WTC11 (cell line): ENCODE results near the gene IL21R. TPM values are rescaled to one million over a fixed set of nuclear protein-coding genes. Genes with fewer than 3 reads are reported as not detected.

Source experiments
- ATAC-seq: fragments of 200-7000 bp; cut with Tn5 transposase; 2 replicates; pipeline ENCODE4 v1.10.0; 2021; ENCODE audit warnings: mild to moderate bottlenecking, moderate library complexity
- CTCF ChIA-PET: fragments of 300-600 bp; sonication (Branson Sonifier 250); formaldehyde crosslinking; loops from one replicate; lab custom pipeline; 2021; ENCODE audit warnings: antibody characterized with exemption; lab: Charles Lee
- POLR2A ChIA-PET: fragments of 350-600 bp; sonication (Branson Sonifier 250); formaldehyde crosslinking; loops from one replicate; lab custom pipeline; 2021; ENCODE audit warnings: antibody characterized with exemption; lab: Charles Lee
- DNase-seq: peaks from one replicate; pipeline ENCODE4 v3.0.0; 2021; ENCODE audit warnings: low spot score
- H3K27ac Mint-ChIP-seq: 2 replicates; pipeline ENCODE4 v1.8.0; 2021; ENCODE audit warnings: mixed read lengths
- H3K27me3 Mint-ChIP-seq: 2 replicates; pipeline ENCODE4 v1.8.0; 2021; ENCODE audit warnings: low read depth, mild to moderate bottlenecking, moderate library complexity, mixed read lengths
- H3K36me3 Mint-ChIP-seq: 2 replicates; pipeline ENCODE4 v1.8.0; 2021; ENCODE audit warnings: mixed read lengths
- H3K4me1 Mint-ChIP-seq: 2 replicates; pipeline ENCODE4 v1.8.0; 2022; ENCODE audit warnings: mixed read lengths
- H3K4me3 Mint-ChIP-seq: 2 replicates; pipeline ENCODE4 v1.8.0; 2021; ENCODE audit warnings: mild to moderate bottlenecking, moderate library complexity, mixed read lengths
- H3K9me3 Mint-ChIP-seq: 2 replicates; pipeline ENCODE4 v1.8.0; 2021; ENCODE audit warnings: mixed read lengths
- GTF2I ChIP-seq: fragments of 250-450 bp; sonication (Bioruptor Pico); conservative IDR thresholded peaks from 2 replicates; pipeline ENCODE4 v1.4.0; 2021; ENCODE audit warnings: mild to moderate bottlenecking
- MXD4 ChIP-seq: fragments of 250-450 bp; sonication (Bioruptor Pico); IDR thresholded peaks from 2 replicates; pipeline ENCODE4 v1.8.0; 2021; ENCODE audit warnings: mild to moderate bottlenecking, moderate library complexity, borderline replicate concordance
- NFE2L1 ChIP-seq: sonication (generic); formaldehyde crosslinking; IDR thresholded peaks from 2 replicates; pipeline ENCODE4 v1.8.1; 2023; ENCODE audit warnings: missing genetic modification reagents
- SMAD3 ChIP-seq: sonication (generic); formaldehyde crosslinking; IDR thresholded peaks from 2 replicates; pipeline ENCODE4 v1.8.0; 2022; ENCODE audit warnings: missing genetic modification reagents, mild to moderate bottlenecking, borderline replicate concordance
- TCF7 ChIP-seq: sonication (generic); formaldehyde crosslinking; IDR thresholded peaks from 2 replicates; pipeline ENCODE4 v1.8.0; 2022; ENCODE audit warnings: mild to moderate bottlenecking, low read depth, missing genetic modification reagents, moderate library complexity
- TEAD4 ChIP-seq: sonication (generic); formaldehyde crosslinking; IDR thresholded peaks from 2 replicates; pipeline ENCODE4 v1.8.0; 2022; ENCODE audit warnings: mild to moderate bottlenecking, missing genetic modification reagents
- TP53 ChIP-seq: sonication (generic); formaldehyde crosslinking; IDR thresholded peaks from 2 replicates; pipeline ENCODE4 v1.8.1; 2023; ENCODE audit warnings: mild to moderate bottlenecking, missing genetic modification reagents
- ZBTB21 ChIP-seq: sonication (generic); formaldehyde crosslinking; IDR thresholded peaks from 2 replicates; pipeline ENCODE4 v1.8.1; 2023; ENCODE audit warnings: mild to moderate bottlenecking, missing genetic modification reagents, borderline replicate concordance
- ZNF138 ChIP-seq: sonication (generic); formaldehyde crosslinking; conservative IDR thresholded peaks from 2 replicates; pipeline ENCODE4 v1.8.1; 2022; ENCODE audit warnings: mild to moderate bottlenecking, moderate library complexity, missing genetic modification reagents
- ZNF317 ChIP-seq: sonication (generic); formaldehyde crosslinking; IDR thresholded peaks from 2 replicates; pipeline ENCODE4 v1.8.1; 2023; ENCODE audit warnings: low read depth, mild to moderate bottlenecking, moderate library complexity, missing genetic modification reagents, borderline replicate concordance
- total RNA-seq: library from RNA; stranded (reverse); gene quantifications from 3 replicates; pipeline ENCODE4 v1.2.3, GENCODE V29; 2021
- TF ChIP-seq, protein P1 (sequence below): sonication (generic); formaldehyde crosslinking; IDR thresholded peaks from 2 replicates; pipeline ENCODE4 v1.8.1; 2022; ENCODE audit warnings: low read depth, missing genetic modification reagents, borderline replicate concordance
- TF ChIP-seq, protein P2 (sequence below): sonication (generic); formaldehyde crosslinking; IDR thresholded peaks from 2 replicates; pipeline ENCODE4 v1.8.1; 2022; ENCODE audit warnings: mild to moderate bottlenecking, missing genetic modification reagents, moderate library complexity, borderline replicate concordance
- TF ChIP-seq, protein P3 (sequence below): sonication (generic); formaldehyde crosslinking; IDR thresholded peaks from 2 replicates; pipeline ENCODE4 v1.8.1; 2023; ENCODE audit warnings: mild to moderate bottlenecking, moderate library complexity, missing genetic modification reagents
- TF ChIP-seq, protein P4 (sequence below): sonication (generic); formaldehyde crosslinking; IDR thresholded peaks from 2 replicates; pipeline ENCODE4 v1.8.1; 2023; ENCODE audit warnings: mild to moderate bottlenecking, missing genetic modification reagents, moderate library complexity
- TF ChIP-seq, protein P5 (sequence below): sonication (generic); formaldehyde crosslinking; IDR thresholded peaks from 2 replicates; pipeline ENCODE4 v1.8.0; 2022; ENCODE audit warnings: missing genetic modification reagents
- TF ChIP-seq, protein P6 (sequence below): sonication (generic); formaldehyde crosslinking; IDR thresholded peaks from 2 replicates; pipeline ENCODE4 v1.8.0; 2022; ENCODE audit warnings: mild to moderate bottlenecking, missing genetic modification reagents
- TF ChIP-seq, protein P7 (sequence below): sonication (generic); formaldehyde crosslinking; IDR thresholded peaks from 2 replicates; pipeline ENCODE4 v1.8.0; 2023; ENCODE audit warnings: mild to moderate bottlenecking, missing genetic modification reagents

The IL21R gene
- total RNA-seq, 1 experiment from 2014 or later = 0.70 TPM

DNA sequence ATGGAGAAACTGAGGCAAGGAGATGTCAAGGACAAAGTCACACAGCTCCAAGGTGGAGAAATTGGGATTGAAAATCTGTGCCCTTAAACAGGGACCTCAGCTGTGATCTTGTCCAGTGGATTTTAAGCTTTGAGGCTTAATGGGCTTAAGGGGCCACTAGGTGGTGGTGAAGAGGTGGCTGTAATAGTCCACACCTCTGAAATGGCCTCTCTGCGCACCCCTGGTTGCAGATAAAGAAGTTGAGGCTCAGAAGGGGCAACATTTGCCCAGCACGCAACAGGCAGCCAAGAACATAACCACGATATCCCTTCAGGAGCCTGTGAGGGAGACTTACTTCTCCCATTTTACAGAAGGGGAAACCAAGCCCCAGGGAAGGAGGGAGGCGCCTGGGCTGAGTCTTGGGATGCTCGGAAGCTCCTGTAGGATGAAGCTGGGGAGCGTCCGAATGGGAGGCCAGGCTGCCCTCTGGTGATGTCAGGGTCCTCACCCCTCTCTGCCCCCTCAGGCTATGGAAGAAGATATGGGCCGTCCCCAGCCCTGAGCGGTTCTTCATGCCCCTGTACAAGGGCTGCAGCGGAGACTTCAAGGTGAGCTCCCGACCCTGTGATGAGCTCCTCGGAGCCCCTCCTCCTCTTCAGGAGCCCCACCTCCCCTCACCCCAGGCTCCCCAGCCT, 43.7 kb downstream of the IL21R start:
- H3K27me3 Mint-ChIP-seq = no peaks in the 10 kb centered on the region; the same call in 1 of the 2 replicates
- no peak overlapping the region for H3K4me3 Mint-ChIP-seq
- no peaks in the 10 kb centered on the region for H3K4me1 Mint-ChIP-seq
- no peak for ATAC-seq
- POLR2A ChIA-PET = no interaction called here
- H3K27ac Mint-ChIP-seq = no peak overlapping the region
- H3K36me3 Mint-ChIP-seq = peaks cover 12% of the 10 kb centered on the region
- CTCF ChIA-PET = interaction anchor here (0.5 to 1.8 kb wide), 4 partner anchors 10 to 335 kb away, joined by 3 to 5 read pairs (median 3); no protein-coding TSS in a partner anchor
- TF ChIP-seq, protein P1, sequence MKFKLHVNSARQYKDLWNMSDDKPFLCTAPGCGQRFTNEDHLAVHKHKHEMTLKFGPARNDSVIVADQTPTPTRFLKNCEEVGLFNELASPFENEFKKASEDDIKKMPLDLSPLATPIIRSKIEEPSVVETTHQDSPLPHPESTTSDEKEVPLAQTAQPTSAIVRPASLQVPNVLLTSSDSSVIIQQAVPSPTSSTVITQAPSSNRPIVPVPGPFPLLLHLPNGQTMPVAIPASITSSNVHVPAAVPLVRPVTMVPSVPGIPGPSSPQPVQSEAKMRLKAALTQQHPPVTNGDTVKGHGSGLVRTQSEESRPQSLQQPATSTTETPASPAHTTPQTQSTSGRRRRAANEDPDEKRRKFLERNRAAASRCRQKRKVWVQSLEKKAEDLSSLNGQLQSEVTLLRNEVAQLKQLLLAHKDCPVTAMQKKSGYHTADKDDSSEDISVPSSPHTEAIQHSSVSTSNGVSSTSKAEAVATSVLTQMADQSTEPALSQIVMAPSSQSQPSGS = no peak
- TF ChIP-seq TCF7 (CRISPR knock-in tag) = no peak
- no peak for TF ChIP-seq SMAD3 (CRISPR knock-in tag)
- TF ChIP-seq, protein P2, sequence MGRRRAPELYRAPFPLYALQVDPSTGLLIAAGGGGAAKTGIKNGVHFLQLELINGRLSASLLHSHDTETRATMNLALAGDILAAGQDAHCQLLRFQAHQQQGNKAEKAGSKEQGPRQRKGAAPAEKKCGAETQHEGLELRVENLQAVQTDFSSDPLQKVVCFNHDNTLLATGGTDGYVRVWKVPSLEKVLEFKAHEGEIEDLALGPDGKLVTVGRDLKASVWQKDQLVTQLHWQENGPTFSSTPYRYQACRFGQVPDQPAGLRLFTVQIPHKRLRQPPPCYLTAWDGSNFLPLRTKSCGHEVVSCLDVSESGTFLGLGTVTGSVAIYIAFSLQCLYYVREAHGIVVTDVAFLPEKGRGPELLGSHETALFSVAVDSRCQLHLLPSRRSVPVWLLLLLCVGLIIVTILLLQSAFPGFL (CRISPR knock-in tag) = no peak
- TF ChIP-seq GTF2I (CRISPR knock-in tag) = no peak
- TF ChIP-seq ZNF138 = no peak
- TF ChIP-seq ZBTB21 = no peak
- TF ChIP-seq MXD4 = no peak
- TF ChIP-seq, protein P3, sequence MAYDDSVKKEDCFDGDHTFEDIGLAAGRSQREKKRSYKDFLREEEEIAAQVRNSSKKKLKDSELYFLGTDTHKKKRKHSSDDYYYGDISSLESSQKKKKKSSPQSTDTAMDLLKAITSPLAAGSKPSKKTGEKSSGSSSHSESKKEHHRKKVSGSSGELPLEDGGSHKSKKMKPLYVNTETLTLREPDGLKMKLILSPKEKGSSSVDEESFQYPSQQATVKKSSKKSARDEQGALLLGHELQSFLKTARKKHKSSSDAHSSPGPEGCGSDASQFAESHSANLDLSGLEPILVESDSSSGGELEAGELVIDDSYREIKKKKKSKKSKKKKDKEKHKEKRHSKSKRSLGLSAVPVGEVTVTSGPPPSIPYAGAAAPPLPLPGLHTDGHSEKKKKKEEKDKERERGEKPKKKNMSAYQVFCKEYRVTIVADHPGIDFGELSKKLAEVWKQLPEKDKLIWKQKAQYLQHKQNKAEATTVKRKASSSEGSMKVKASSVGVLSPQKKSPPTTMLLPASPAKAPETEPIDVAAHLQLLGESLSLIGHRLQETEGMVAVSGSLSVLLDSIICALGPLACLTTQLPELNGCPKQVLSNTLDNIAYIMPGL = no peak
- TF ChIP-seq, protein P4, sequence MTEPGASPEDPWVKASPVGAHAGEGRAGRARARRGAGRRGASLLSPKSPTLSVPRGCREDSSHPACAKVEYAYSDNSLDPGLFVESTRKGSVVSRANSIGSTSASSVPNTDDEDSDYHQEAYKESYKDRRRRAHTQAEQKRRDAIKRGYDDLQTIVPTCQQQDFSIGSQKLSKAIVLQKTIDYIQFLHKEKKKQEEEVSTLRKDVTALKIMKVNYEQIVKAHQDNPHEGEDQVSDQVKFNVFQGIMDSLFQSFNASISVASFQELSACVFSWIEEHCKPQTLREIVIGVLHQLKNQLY (CRISPR knock-in tag) = no peak
- no peak for TF ChIP-seq TP53 (CRISPR knock-in tag)
- TF ChIP-seq, protein P5, sequence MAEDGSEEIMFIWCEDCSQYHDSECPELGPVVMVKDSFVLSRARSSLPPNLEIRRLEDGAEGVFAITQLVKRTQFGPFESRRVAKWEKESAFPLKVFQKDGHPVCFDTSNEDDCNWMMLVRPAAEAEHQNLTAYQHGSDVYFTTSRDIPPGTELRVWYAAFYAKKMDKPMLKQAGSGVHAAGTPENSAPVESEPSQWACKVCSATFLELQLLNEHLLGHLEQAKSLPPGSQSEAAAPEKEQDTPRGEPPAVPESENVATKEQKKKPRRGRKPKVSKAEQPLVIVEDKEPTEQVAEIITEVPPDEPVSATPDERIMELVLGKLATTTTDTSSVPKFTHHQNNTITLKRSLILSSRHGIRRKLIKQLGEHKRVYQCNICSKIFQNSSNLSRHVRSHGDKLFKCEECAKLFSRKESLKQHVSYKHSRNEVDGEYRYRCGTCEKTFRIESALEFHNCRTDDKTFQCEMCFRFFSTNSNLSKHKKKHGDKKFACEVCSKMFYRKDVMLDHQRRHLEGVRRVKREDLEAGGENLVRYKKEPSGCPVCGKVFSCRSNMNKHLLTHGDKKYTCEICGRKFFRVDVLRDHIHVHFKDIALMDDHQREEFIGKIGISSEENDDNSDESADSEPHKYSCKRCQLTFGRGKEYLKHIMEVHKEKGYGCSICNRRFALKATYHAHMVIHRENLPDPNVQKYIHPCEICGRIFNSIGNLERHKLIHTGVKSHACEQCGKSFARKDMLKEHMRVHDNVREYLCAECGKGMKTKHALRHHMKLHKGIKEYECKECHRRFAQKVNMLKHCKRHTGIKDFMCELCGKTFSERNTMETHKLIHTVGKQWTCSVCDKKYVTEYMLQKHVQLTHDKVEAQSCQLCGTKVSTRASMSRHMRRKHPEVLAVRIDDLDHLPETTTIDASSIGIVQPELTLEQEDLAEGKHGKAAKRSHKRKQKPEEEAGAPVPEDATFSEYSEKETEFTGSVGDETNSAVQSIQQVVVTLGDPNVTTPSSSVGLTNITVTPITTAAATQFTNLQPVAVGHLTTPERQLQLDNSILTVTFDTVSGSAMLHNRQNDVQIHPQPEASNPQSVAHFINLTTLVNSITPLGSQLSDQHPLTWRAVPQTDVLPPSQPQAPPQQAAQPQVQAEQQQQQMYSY (CRISPR knock-in tag) = no peak
- H3K9me3 Mint-ChIP-seq = peaks cover 15% of the 10 kb centered on the region
- DNase-seq = no peak

DNA sequence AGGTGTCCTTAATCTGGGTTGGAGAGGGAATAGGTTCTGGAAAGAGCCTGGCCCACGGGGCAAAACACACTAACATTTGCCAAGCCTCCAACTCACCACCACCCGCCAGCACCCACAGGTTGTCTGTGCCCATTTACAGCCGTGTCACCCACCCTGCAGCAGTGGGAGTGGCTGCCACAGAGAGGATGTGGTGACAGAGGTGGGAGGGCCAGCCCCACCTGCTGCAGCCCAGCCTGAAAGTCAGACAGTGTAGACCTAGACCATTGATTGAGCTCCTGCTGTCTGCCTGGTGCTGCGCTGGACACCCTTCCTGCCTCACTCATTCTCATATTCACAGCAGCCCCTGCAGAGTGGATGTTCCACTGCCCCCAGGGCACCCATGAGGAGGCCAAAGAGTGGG, 44.7 kb downstream of the IL21R start:
- ATAC-seq (no peak), DNase-seq (no peak)
- H3K36me3 Mint-ChIP-seq = peaks cover 12% of the 10 kb centered on the region
- no peak overlapping the region for H3K4me3 Mint-ChIP-seq
- ChIA-PET POLR2A (no interaction called here), CTCF (no interaction called here)
- TF ChIP-seq, protein P6, sequence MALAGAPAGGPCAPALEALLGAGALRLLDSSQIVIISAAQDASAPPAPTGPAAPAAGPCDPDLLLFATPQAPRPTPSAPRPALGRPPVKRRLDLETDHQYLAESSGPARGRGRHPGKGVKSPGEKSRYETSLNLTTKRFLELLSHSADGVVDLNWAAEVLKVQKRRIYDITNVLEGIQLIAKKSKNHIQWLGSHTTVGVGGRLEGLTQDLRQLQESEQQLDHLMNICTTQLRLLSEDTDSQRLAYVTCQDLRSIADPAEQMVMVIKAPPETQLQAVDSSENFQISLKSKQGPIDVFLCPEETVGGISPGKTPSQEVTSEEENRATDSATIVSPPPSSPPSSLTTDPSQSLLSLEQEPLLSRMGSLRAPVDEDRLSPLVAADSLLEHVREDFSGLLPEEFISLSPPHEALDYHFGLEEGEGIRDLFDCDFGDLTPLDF = no peak
- TF ChIP-seq, protein P7, sequence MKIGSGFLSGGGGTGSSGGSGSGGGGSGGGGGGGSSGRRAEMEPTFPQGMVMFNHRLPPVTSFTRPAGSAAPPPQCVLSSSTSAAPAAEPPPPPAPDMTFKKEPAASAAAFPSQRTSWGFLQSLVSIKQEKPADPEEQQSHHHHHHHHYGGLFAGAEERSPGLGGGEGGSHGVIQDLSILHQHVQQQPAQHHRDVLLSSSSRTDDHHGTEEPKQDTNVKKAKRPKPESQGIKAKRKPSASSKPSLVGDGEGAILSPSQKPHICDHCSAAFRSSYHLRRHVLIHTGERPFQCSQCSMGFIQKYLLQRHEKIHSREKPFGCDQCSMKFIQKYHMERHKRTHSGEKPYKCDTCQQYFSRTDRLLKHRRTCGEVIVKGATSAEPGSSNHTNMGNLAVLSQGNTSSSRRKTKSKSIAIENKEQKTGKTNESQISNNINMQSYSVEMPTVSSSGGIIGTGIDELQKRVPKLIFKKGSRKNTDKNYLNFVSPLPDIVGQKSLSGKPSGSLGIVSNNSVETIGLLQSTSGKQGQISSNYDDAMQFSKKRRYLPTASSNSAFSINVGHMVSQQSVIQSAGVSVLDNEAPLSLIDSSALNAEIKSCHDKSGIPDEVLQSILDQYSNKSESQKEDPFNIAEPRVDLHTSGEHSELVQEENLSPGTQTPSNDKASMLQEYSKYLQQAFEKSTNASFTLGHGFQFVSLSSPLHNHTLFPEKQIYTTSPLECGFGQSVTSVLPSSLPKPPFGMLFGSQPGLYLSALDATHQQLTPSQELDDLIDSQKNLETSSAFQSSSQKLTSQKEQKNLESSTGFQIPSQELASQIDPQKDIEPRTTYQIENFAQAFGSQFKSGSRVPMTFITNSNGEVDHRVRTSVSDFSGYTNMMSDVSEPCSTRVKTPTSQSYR = no peak
- no peak for TF ChIP-seq NFE2L1 (CRISPR knock-in tag)
- no peak for TF ChIP-seq ZNF317 (CRISPR knock-in tag)
- no peak for TF ChIP-seq TEAD4
- H3K27me3 Mint-ChIP-seq = no peaks in the 10 kb centered on the region; the same call in 1 of the 2 replicates
- no peak overlapping the region for H3K27ac Mint-ChIP-seq
- no peaks in the 10 kb centered on the region for H3K4me1 Mint-ChIP-seq
- H3K9me3 Mint-ChIP-seq = peaks cover 15% of the 10 kb centered on the region
